ENCODE data around the gene ZNF280D. TPM values are rescaled to one million over a fixed set of nuclear protein-coding genes. Genes with fewer than 3 reads are reported as not detected.

The ZNF280D gene
- total RNA-seq, 4 donors from 2014 or later, result 11.7 to 42.9 (median 15.1) TPM

- peaks cover 0 to 22% (median 9%) of the 10 kb centered on the region in 3 donors for H3K4me1 ChIP-seq
- TF ChIP-seq POLR2A (IDR thresholded peaks at IDR 0.05), result no peak
- no peak for TF ChIP-seq CTCF (IDR thresholded peaks at IDR 0.05)
- 67 to 93% methylated on average over 1 to 3 of the region's 3 CpGs for WGBS, 2 donors
- no peak overlapping the region for H3K4me3 ChIP-seq
- intact Hi-C loops (cut with DNase I), result no loop called here
- DNase-seq, result no peak
- H3K9me3 ChIP-seq, result no peaks in the 10 kb centered on the region
- no peaks in the 10 kb centered on the region for H3K36me3 ChIP-seq
- no peak overlapping the region for H3K27ac ChIP-seq
- H3K27me3 ChIP-seq, result no peaks in the 10 kb centered on the region
Observed at GRCh38 chr15:56776839-56777238, 43.5 kb upstream of the ZNF280D start.

GRCh38 chr15:56775641-56776040, 42.3 kb upstream of the ZNF280D start:
- intact Hi-C loops (cut with DNase I), result no loop called here
- no peak for TF ChIP-seq CTCF (IDR thresholded peaks at IDR 0.05)
- no peak for TF ChIP-seq POLR2A (IDR thresholded peaks at IDR 0.05)
- Histone ChIP-seq H3K4me1 (peaks cover 0 to 22% (median 9%) of the 10 kb centered on the region in 3 donors), H3K36me3 (no peaks in the 10 kb centered on the region), H3K27ac (peak overlapping the region in 1 of 4 donors; percentile 6), H3K4me3 (no peak overlapping the region), H3K9me3 (no peaks in the 10 kb centered on the region), H3K27me3 (no peaks in the 10 kb centered on the region)
- WGBS, 2 donors, result 42 to 62% methylated on average over 1 of the region's 1 CpG
- DNase-seq, result no peak

GRCh38 chr15:56774356-56774755, 41.0 kb upstream of the ZNF280D start:
- H3K9me3 ChIP-seq, result no peaks in the 10 kb centered on the region
- TF ChIP-seq POLR2A (IDR thresholded peaks at IDR 0.05) (no peak), CTCF (IDR thresholded peaks at IDR 0.05) (no peak)
- H3K27ac ChIP-seq, result peak overlapping the region in 1 of 4 donors; percentile 70

GRCh38 chr15:56772868-56773639, 39.7 kb upstream of the ZNF280D start:
- WGBS, 2 donors, result 66 to 70% methylated on average over 6 of the region's 6 CpGs
- intact Hi-C loops (cut with DNase I), result no loop called here
- Histone ChIP-seq H3K9me3 (no peaks in the 10 kb centered on the region), H3K4me3 (no peak overlapping the region), H3K36me3 (no peaks in the 10 kb centered on the region), H3K27me3 (no peaks in the 10 kb centered on the region), H3K27ac (peak overlapping the region in 3 of 4 donors; percentile 11 to 83 (median 70)), H3K4me1 (peaks cover 0 to 22% (median 9%) of the 10 kb centered on the region in 3 donors)
- no peak for TF ChIP-seq CTCF (IDR thresholded peaks at IDR 0.05)
- no peak for TF ChIP-seq POLR2A (IDR thresholded peaks at IDR 0.05)
- DNase-seq, result no peak

More at GRCh38 chr15:56774356-56774755, 41.0 kb upstream of the ZNF280D start:
- no peaks in the 10 kb centered on the region for H3K36me3 ChIP-seq
- peaks cover 0 to 22% (median 9%) of the 10 kb centered on the region in 3 donors for H3K4me1 ChIP-seq
- intact Hi-C loops (cut with DNase I), result no loop called here
- 84 to 89% methylated on average over 2 of the region's 2 CpGs for WGBS, 2 donors
- no peak overlapping the region for H3K4me3 ChIP-seq
- no peak for DNase-seq
- no peaks in the 10 kb centered on the region for H3K27me3 ChIP-seq

- WGBS, 2 donors, result 66 to 72% methylated on average over 5 of the region's 5 CpGs
- no peak for DNase-seq
- intact Hi-C loops (cut with DNase I), result no loop called here
- Histone ChIP-seq H3K36me3 (no peaks in the 10 kb centered on the region), H3K4me3 (no peak overlapping the region), H3K4me1 (peaks cover 0 to 17% (median 9%) of the 10 kb centered on the region in 3 donors), H3K27me3 (no peaks in the 10 kb centered on the region), H3K27ac (no peak overlapping the region), H3K9me3 (no peaks in the 10 kb centered on the region)
- TF ChIP-seq CTCF (IDR thresholded peaks at IDR 0.05), result no peak
- no peak for TF ChIP-seq POLR2A (IDR thresholded peaks at IDR 0.05)
Observed at GRCh38 chr15:56770173-56770572, 36.9 kb upstream of the ZNF280D start.
